Lower leg skin (tissue), 3 donors: ENCODE results near the gene CBX4.

Experiments used
- CTCF ChIP-seq, 3 donors: fragments of 450-650 bp; IDR thresholded peaks; one replicate each; pipeline ENCODE4 v1.5.1; 2016; ENCODE audit warnings: antibody characterized with exemption in 3 of 3, mild to moderate bottlenecking in 3 of 3, moderate library complexity in 2 of 3
- POLR2A ChIP-seq, 2 donors: fragments of 450-650 bp; IDR thresholded peaks; one replicate each; pipeline ENCODE4 v1.6.1; 2016 to 2017; ENCODE audit warnings: antibody characterized with exemption in 2 of 2, mild to moderate bottlenecking in 1 of 2, moderate library complexity in 1 of 2

GRCh38 chr17:79840989-79841286 is 1.7 kb upstream of the CBX4 start:
- no peak for TF ChIP-seq CTCF (IDR thresholded peaks at IDR 0.05)
- no peak for TF ChIP-seq POLR2A (IDR thresholded peaks at IDR 0.05)
